HG03025 (cell line): ENCODE data around the gene USP5.
"Not testable (repeated sequence)": the region's sequence is repeated elsewhere in the genome, so short reads cannot be mapped to it uniquely, and the experiment has no call there.

Experiments
- ATAC-seq: cut with Tn5 transposase; IDR thresholded peaks from one replicate; pipeline ENCODE4 v1.9.1; 2021; ENCODE audit warnings: mild to moderate bottlenecking, moderate library complexity; ENCODE audit not compliant: unreplicated experiment, low FRiP score

Gene USP5

DNA sequence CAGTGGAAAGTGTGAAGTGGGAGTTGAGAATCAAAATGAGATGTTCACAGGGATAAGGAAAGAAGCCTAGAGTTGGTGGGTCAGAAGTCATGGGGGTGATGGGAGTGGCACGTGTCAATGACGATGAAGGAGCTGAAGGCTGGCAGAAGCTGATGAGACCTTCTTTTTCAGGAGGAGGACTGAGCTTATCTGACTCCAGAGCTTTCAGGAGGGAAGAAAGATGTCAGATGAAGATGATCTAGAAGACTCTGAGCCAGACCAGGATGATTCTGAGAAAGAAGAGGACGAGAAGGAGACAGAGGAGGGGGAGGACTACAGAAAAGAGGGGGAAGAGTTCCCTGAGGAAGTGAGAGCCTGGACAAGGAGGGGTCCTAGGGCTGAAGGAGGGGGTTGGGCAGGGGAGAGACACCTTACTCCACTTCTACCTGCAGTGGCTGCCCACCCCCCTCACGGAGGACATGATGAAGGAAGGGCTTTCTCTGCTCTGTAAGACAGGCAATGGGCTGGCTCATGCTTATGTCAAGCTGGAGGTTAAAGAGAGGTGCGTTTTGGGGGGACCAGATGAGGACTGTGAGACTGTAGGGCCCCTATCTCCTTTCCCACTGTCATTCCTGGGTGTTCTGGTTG is 53.6 kb downstream of the USP5 start:
- no peak for ATAC-seq

DNA sequence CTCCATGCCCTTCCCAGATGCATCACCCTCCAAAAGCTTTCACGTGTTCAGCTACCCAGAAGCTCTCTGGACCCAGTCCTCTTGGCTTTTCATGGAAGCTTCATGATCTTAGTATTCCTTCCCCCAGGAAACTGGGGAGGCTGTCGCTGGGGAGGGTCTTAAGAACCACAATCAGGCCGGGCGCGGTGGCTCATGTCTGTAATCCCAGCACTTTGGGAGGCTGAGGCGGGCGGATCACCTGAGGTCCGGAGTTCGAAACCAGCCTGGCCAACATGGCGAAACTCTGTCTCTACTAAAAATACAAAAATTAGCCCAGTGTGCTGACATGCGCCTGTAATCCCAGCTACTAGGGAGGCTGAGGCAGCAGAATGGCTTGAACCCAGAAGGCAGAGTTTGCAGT is 56.2 kb downstream of the USP5 start:
- not testable (repeated sequence) for ATAC-seq

DNA sequence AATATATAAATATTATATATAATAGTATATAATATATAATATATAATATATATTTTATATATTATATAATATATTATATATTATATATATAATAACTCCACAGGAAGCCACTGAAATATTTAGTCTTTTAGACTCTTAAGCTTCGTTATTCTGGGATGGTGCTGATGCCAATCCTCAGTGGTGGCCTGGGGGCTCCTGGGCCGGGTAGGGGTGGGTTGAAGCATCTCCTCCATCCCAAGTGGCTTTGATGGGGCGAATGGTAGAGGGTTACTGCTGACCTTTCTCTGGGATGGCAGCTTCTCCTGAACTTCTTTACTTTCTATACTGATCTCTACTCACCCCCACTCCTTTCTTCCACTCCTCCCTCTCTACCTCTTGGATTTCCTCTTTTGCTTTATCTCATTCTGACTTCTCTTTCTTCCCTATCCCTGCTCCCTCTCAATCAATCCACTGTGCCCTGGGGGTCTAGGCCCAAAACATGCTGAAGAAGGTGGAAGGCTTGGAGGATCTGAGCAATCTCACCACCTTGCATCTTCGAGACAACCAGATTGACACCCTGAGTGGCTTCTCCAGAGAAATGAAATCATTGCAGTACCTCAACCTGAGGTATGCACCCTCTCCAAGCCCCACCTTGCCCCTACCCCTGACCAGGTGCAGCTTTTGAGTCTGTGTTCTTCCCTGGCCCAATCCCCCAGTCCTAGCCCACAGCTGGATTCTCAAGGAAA is 57.6 kb downstream of the USP5 start:
- ATAC-seq: no peak

- no peak for ATAC-seq
Observed at GRCh38 chr12:6912164-6912935, 60.4 kb downstream of the USP5 start.

GRCh38 chr12:6914246-6914946 is 62.4 kb downstream of the USP5 start, which contains the start of gene ENO2:
TSS of gene ENO2 (plus strand) at chr12:6914580. CDS start at chr12:6915833, 1,253 bp downstream.
- peak; percentile 64 for ATAC-seq

- ATAC-seq: peak; percentile 12
Observed at GRCh38 chr12:6914947-6915788, 63.2 kb downstream of the USP5 start.

- no peak for ATAC-seq
Observed at GRCh38 chr12:6915789-6916285, 63.9 kb downstream of the USP5 start.
